WERI-Rb-1 (cell line): ENCODE results near the gene C1orf21.

Source experiments
- DNase-seq: peaks from one replicate; pipeline ENCODE4 v3.0.0-alpha.2; 2020
- H3K27ac ChIP-seq: fragments of 250-450 bp; sonication (Bioruptor Pico); 2 replicates; pipeline ENCODE4 v1.5.1; 2020; ENCODE audit warnings: mild to moderate bottlenecking, moderate library complexity
- H3K27me3 ChIP-seq: fragments of 250-450 bp; sonication (Bioruptor Pico); 2 replicates; pipeline ENCODE4 v1.5.1; 2021; ENCODE audit warnings: mild to moderate bottlenecking, low read depth, moderate library complexity; ENCODE audit not compliant: insufficient read depth, severe bottlenecking
- H3K36me3 ChIP-seq: fragments of 250-450 bp; sonication (Bioruptor Pico); 2 replicates; pipeline ENCODE4 v1.5.1; 2020; ENCODE audit warnings: mild to moderate bottlenecking, moderate library complexity
- H3K4me3 ChIP-seq: 2 replicates; pipeline ENCODE4 v1.5.1; 2011; ENCODE audit warnings: low read depth, mild to moderate bottlenecking, control low read depth, low read length
- H3K9me3 ChIP-seq: fragments of 250-450 bp; sonication (Bioruptor Pico); 2 replicates; pipeline ENCODE4 v1.5.1; 2021; ENCODE audit warnings: mild to moderate bottlenecking, moderate library complexity; ENCODE audit not compliant: severe bottlenecking
- TF ChIP-seq, protein P1 (sequence below): IDR thresholded peaks from 2 replicates; pipeline ENCODE4 v1.5.1; 2011; ENCODE audit warnings: low read depth, mild to moderate bottlenecking, control low read depth, inconsistent platforms, low read length

Gene C1orf21

DNA sequence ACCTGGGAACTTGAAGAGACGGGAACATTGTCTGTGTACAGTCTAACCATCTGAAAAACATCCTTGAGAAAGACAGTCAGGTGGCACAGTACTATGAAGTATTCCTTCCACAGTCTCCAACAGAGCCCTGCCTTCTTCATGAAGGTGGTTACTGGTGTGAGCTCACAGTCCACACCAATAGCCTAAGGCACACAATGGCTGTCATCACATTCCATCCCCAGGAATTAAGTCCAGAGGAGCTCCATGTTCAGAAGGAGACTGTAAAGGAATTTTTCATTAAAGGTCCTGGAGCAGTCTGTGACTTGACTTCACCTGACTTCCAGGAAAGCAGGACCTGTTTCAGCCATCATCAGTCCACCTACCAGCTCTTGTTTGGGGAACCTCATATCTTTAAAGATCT, 180.2 kb downstream of the C1orf21 start:
- no peaks in the 10 kb centered on the region for H3K36me3 ChIP-seq
- H3K27ac ChIP-seq: no peak overlapping the region
- H3K9me3 ChIP-seq: no peaks in the 10 kb centered on the region
- H3K27me3 ChIP-seq: no peaks in the 10 kb centered on the region
- no peak overlapping the region for H3K4me3 ChIP-seq
- DNase-seq: no peak
- TF ChIP-seq, protein P1, sequence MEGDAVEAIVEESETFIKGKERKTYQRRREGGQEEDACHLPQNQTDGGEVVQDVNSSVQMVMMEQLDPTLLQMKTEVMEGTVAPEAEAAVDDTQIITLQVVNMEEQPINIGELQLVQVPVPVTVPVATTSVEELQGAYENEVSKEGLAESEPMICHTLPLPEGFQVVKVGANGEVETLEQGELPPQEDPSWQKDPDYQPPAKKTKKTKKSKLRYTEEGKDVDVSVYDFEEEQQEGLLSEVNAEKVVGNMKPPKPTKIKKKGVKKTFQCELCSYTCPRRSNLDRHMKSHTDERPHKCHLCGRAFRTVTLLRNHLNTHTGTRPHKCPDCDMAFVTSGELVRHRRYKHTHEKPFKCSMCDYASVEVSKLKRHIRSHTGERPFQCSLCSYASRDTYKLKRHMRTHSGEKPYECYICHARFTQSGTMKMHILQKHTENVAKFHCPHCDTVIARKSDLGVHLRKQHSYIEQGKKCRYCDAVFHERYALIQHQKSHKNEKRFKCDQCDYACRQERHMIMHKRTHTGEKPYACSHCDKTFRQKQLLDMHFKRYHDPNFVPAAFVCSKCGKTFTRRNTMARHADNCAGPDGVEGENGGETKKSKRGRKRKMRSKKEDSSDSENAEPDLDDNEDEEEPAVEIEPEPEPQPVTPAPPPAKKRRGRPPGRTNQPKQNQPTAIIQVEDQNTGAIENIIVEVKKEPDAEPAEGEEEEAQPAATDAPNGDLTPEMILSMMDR: no peak

DNA sequence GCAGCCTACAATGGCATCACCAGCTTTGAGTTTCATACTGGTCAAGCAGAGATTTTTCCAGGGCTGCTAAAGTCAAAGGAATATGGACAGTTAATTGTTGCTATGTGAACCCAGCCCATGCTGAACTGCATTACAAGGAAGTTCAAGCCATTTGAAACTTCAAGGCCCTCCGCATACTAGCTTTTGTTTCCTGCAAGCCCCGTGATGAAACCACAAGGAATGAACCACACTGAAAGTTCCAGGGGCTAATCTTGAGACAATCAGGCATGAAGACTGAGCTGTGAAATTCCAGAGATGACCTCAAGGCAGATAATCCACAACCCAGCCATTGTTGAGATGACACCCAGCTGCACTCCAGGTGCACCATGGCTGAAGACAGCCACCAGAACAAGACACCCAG, 180.8 kb downstream of the C1orf21 start:
- Histone ChIP-seq H3K27ac (no peak overlapping the region), H3K36me3 (no peaks in the 10 kb centered on the region), H3K9me3 (no peaks in the 10 kb centered on the region), H3K27me3 (no peaks in the 10 kb centered on the region), H3K4me3 (no peak overlapping the region)
- TF ChIP-seq, protein P1: no peak
- no peak for DNase-seq

DNA sequence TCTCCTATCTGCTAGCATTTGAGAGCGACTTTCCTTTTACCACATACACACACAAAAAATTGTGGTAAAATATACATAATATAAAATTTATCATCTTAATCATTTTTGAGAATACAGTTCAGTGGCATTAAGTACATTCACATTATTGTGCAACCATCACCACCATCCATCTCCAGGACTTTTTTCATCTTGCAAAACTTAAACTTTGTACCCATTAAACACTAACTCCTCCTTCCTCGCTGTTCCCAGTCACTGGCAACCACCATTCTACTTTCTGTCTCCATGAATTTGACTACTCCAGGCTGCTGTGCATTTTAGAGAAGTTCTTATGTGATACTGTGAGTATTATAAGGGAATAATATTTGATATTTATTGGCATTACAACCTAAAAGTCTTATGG, 181.3 kb downstream of the C1orf21 start:
- H3K4me3 ChIP-seq: no peak overlapping the region
- TF ChIP-seq, protein P1: no peak
- no peak for DNase-seq
- H3K27me3 ChIP-seq: no peaks in the 10 kb centered on the region
- H3K9me3 ChIP-seq: no peaks in the 10 kb centered on the region
- H3K36me3 ChIP-seq: no peaks in the 10 kb centered on the region
- no peak overlapping the region for H3K27ac ChIP-seq

DNA sequence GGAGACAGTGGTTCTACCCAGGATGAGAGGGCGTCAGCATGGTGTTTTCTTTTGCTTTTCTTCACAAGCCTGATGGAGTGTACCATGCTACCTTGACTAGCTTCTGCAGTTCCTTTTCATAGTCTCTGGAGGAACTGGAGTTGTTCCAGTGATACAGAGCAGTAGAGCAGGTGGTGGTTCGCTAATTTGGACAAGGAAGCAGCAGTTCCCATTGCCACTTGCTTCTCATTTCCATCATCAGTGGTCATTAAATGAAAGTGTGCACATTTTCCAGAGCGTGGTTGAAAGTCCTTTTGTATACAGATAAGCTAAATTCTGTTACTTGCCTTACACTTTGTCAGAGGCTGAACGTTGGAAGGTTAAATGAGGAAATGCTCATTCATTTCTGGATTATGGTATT, 182.3 kb downstream of the C1orf21 start:
- H3K27ac ChIP-seq: no peak overlapping the region
- TF ChIP-seq, protein P1: no peak
- no peak for DNase-seq
- H3K9me3 ChIP-seq: no peaks in the 10 kb centered on the region
- H3K36me3 ChIP-seq: no peaks in the 10 kb centered on the region
- H3K4me3 ChIP-seq: no peak overlapping the region
- no peaks in the 10 kb centered on the region for H3K27me3 ChIP-seq

DNA sequence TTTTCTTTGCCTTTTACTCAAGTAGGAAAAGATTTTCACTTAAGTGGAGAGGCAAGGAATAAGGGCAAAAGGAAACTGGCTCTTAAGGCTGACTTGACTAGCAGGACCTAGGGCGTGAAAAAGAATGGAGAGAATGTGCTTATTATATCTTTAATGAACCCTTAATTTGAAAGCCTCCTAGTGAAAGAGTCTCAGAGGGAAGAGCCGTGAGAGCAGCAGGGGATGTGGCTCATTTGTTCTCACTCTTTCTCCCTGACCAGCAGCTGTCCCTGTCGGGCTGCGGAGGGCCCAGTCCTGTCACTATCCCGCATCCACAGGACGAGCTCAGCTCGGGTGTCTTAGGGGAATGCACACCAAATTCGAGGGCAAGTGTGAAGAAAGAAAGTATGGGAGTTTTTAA, 187.8 kb downstream of the C1orf21 start:
- H3K27ac ChIP-seq: no peak overlapping the region
- H3K36me3 ChIP-seq: no peaks in the 10 kb centered on the region
- TF ChIP-seq, protein P1: no peak
- H3K9me3 ChIP-seq: no peaks in the 10 kb centered on the region
- H3K27me3 ChIP-seq: no peaks in the 10 kb centered on the region
- H3K4me3 ChIP-seq: no peak overlapping the region
- no peak for DNase-seq

DNA sequence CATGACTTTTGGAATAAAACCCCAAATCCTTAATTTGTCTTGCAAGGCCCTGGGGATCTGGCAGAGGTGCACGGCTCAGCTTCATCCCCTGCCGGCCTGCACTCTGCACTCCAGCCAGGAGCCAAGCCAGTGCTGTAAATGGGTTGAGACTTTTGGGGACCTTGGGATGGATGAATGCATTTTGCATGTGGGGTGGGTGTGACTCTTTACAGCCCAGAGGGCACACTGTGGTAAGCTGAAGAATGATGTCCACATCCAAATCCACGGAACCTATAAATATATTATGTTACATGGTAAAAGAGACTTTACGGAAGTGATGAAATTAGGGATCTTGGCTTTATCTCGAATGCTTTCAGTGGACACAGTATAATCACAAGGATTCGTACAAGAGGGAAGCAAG, 190.0 kb downstream of the C1orf21 start:
- Histone ChIP-seq H3K9me3 (no peaks in the 10 kb centered on the region), H3K4me3 (no peak overlapping the region), H3K27ac (no peak overlapping the region), H3K27me3 (no peaks in the 10 kb centered on the region), H3K36me3 (no peaks in the 10 kb centered on the region)
- TF ChIP-seq, protein P1: no peak
- DNase-seq: no peak
